Colon (tissue), 2 donors: Measurements from ENCODE around the gene KLHL17.

Source experiments
- FAIRE-seq: peaks from 2 replicates; lab custom pipeline; 2012; peaks lifted over from hg19 to GRCh38; lab: Jason Lieb, UNC
- donor health status: control.
- donor health status: control.

KLHL17 gene

DNA sequence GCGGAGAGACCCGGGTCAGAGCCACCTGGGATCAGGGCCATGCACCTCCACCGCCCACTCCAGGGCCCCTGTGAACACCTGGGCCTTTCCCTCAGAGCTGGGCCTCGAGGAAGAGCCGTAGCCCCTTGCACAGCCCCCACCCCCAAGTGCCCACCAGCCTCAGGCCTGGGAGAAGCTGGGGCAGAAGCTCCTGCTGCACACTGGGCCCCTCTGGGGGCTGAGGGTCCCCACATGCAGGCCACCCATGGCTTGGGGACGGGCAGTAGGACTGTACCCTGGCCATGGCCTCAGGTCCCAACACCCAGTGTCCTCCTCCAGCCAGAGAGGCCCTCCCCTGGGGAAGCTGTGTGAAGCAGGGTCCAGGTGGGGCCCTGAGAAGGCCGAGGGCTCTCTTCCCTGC, 7.8 kb upstream of the KLHL17 start:
- no peak for FAIRE-seq

DNA sequence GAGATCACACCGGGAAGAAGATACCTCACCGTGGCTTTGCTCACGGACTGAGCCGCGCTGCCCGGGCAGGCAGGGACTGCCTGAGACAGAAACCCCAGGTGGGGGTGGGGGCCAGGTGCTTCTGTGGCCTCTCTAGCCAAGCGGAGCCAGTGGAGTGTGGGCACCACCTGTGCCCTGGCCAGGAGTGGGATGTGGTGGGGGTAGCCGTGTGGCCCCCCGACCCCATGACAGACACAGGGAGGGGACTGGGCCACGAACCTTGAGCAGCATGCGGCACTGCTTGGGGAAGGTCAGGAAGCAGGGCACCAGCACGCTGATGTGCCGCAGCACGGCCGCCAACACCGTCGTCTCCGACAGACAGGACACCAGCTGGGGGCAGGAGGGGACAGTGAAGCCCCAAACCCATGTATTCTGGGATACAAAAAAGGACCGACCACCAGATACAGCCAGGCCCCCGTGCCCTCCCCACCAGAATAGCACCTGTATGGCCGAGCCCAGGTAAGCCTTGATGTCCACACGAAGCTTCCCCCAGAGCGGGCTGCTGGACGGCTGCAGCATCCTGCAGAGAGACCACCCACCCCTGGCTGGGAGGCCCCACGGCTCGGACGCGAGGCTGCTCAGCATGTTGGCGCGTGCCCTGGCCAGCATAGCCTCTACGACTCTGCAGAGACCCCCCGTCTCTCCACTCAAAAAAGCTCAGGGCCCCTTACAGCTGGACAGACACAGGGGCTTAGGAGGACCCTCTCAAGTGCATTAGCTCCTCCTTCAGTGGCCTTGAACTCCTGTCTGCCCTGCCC, 6.7 kb upstream of the KLHL17 start:
- no peak for FAIRE-seq

- FAIRE-seq: no peak
Measured at GRCh38 chr1:954927-955326, 5.5 kb upstream of the KLHL17 start.

DNA sequence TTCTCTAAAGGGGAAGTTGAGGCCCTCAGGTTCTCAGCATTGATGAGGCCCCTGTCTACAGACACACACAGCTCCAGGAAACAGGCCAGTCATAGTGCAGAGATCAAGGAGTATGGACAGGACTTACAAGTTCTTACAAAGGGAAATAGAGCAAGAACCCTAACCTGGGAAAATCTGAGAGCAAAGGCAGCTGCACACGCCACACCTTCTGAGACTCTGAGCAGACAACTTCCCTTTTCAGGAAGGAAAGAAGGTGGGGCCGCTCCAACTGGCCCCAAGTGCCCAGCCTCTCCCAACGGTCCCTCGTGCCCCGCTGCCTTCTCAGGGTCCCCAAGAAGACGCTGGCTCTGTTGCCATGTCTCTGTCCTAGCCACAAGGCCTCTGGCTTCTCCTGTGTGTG, 4.9 kb upstream of the KLHL17 start:
- no peak for FAIRE-seq

- FAIRE-seq: no peak
Measured at GRCh38 chr1:956636-957035, 3.7 kb upstream of the KLHL17 start.

DNA sequence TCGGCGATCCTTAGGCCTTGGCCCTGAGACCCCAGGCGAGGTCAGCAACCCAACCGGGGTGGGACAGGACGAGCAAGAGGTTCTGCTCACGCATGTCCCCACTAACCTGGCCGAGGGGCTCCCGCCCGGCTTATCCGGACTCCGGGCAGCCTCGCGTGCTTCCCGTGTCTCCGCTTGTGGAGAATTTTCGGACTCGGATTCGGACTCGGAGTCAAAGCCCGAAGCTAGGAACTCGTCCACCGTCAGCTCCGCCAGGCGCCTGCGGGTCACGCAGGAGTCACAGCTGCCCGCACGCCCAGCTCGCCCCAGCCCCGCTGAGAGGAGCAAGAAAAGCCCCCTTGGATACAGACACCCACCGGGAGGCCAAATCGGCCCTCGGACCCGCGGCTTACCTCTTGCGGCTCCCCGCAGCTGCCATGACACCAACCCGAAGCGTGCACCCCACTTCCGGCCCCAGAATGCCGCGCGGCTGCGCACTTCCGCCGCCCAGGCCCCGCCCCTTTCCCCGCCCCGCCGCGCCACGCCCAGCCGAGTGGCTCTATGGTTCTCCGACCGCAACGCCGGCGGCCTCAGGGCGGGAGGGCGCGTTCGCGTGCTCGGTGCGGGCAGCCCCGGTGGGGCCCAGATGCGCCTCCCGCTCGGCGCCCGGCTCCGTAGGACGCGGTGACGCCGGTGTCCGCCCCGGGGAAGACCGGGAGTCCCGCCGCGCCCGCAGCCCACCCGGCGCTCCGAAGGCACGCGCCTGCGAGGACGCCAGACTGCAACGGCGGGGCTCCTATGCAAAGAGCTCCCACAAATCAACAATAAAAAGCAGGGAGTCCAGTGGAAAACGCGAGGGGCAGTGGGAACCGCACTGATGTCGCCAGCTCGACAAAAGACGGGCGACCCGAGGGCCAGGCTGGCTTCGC, 1.3 kb upstream of the KLHL17 start, which contains the start of gene NOC2L:
NOC2L (minus strand) TSS at position 434 of the 908 bp plus-strand sequence; CDS start at position 418, 16 bp downstream.
- FAIRE-seq: no peak

- FAIRE-seq: no peak
Measured at GRCh38 chr1:959731-960362, 537 bp upstream of the KLHL17 start.

GRCh38 chr1:961132-961669, 817 bp downstream of the KLHL17 start:
- FAIRE-seq: no peak

- FAIRE-seq: no peak
Measured at GRCh38 chr1:962381-963300, 2.3 kb downstream of the KLHL17 start.

DNA sequence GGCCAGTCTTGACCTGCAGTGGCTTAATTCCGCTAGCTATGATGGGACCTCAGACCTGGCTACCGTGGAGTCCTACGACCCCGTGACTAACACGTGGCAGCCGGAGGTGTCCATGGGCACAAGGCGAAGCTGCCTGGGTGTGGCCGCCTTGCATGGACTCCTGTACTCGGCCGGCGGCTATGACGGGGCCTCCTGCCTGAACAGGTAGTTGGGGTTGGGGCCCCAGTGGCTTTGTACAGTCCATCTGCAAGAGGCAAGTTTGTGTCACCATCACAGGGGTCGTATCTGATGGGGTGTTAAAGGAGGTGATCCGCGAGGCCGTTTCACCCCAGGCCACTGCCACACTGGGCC, 2.9 kb downstream of the KLHL17 start:
- FAIRE-seq: no peak

GRCh38 chr1:963746-964525, 3.6 kb downstream of the KLHL17 start:
- FAIRE-seq: no peak

- FAIRE-seq: no peak
Measured at GRCh38 chr1:964691-965525, 4.5 kb downstream of the KLHL17 start.

- no peak for FAIRE-seq
Measured at GRCh38 chr1:965526-966134, 5.2 kb downstream of the KLHL17 start.

DNA sequence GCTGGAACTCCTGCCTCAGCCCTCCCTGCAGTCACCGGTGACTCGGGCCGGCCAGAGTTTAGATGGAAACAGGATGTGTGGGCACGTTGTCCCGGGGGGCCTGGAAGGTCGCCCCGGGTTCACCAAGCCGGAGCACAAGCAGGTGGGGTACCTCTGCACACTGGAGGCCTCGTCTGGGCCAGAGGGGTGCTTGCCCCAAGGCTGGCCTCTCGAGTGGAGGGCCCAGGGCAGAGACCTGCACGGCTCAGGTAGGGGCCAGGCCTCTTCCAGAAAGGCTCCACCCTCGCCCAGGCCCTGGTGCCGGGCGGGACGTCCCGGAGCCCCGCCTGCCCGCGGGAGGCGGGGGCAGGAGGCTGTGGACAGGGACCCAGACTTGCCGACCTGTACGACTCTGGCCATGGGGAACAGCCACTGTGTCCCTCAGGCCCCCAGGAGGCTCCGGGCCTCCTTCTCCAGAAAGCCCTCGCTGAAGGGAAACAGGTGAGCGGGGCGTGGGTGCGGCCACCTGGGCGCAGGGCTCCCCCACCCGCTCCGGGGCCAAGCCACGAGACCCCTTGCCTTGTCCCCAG, 5.8 kb downstream of the KLHL17 start, which contains the start of gene PLEKHN1:
PLEKHN1 (plus strand) TSS at position 348 of the 569 bp plus-strand sequence; CDS start at position 398, 50 bp downstream.
- FAIRE-seq: no peak

DNA sequence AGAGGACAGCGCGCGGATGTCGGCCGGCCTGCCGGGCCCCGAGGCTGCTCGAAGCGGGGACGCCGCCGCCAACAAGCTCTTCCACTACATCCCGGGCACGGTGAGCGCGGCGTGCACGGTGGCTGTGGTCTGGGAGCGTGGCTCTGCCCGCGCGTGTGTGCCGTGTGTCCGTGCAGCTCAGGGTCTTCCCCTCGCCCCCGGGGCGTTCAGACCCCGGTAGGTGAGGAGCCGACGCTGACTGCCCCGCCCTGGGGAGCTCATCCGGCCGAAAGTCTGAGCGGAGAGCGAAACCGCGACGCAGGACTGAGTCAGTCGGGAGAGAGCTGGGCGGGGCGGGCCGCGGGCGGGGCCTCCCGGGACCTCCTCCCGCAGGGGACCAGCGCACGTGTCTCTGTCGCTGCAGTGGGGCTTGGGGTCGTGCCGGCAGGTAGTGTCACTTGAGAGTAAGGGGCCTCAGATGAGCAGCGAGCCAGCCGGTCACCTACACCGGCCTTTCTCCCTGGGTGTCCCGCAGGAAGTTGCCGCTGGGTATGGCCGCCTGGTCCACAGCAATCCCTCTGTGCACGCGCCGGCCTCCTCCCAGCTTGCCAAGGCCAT, 6.4 kb downstream of the KLHL17 start:
- no peak for FAIRE-seq

DNA sequence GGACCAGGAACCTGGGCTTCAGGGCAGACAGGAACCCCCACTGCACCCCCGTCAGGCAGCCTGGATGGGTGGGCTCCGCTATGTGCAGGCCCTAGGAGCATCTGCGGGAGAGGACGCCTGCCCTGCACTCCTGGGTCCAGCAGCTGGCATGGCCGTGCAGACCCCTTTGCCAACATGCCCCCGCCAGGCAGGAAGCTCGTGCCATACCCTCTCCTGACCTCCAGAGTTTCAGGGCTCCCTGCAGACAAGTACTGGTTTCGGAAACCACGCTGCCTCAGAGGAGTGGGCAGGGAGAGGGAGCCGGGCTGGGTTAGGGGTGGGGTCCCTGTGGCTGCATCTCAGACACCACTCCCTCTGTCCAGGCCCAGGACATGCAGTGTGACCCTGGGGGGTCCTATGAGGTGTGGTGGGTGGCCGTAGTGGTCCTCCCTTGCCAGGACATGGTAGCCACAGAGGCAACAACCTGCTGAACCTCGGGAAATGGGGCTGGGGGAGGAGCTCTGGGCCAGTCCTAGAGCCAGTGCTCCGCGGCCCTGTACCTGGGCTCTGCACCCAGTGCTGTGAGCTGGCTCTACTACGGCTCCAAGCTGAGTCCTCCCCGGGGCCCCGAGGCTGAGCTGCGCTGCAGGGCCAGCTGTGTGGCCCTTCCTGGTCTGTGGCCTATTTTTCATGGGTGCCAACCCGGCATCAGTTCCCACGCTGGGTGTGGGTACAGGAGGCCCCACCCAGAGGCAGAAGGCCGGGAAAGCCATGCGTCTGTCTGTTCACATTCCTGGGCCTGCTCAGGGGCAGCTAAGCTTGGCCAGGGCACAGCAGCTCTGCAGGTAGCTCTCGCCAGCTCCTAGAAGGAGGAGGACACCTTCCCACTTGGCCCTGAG, 7.3 kb downstream of the KLHL17 start:
- no peak for FAIRE-seq

DNA sequence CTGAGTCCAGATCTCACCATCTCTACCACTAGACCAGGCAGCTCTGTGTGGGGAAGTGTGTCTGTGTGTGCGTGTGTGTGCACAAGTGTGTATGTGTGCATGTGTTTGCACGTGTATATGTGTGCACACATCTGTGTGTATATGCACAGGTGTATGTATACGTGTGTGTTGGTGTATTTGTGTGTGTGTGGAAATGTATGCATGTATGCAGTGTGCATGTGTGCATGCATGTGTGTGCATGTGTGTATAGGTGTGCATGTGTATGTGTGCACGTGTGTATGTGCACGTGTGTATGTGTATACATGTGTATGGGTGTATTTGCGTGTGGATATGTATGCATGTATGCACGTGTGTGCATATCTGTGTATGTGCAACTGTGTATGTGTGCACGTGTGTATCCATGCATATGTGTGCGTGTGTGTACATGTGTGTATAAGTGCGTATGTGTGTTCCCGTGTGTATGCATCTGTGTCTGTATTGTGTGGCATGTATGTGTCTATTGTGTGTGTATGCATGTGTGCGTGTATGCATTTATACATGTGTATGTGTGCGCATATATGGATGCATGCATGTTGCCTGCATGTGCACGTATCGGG, 9.0 kb downstream of the KLHL17 start:
- FAIRE-seq: no peak
